ENCODE data around the gene FGFR3.
"Not testable (repeated sequence)": the region's sequence is repeated elsewhere in the genome, so short reads cannot be mapped to it uniquely, and the experiment has no call there.

Gene FGFR3

GRCh38 chr4:1843852-1844251 is 50.8 kb downstream of the FGFR3 start:
- no peak for DNase-seq

- DNase-seq: not testable (repeated sequence)
These were observed 51.5 kb downstream of the FGFR3 start for GRCh38 chr4:1844618-1845017.

GRCh38 chr4:1846580-1846979 is 53.5 kb downstream of the FGFR3 start:
- no peak for DNase-seq

- no peak for DNase-seq
These were observed 57.2 kb downstream of the FGFR3 start for GRCh38 chr4:1850276-1850675.

DNA sequence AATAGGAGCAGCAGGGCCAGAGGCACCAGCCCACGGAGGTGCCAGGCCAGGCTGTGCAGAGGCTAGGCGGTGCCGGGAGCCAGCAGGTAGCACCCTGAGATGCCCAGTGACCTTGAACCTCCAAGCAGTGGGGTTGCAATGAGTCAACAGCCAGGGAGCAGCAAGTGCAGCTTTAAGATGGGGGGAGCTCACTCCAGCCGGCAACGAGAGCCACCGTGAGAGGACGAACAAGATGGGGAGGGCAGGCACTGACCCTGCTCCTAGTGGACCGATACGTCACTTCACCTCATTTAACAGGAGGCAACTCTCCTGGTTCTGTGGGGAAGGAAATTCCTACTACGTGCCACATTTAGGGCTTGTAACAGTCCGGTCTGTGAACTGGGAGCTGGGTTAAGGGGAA is 58.1 kb downstream of the FGFR3 start:
- no peak for DNase-seq

GRCh38 chr4:1851575-1852410 is 58.7 kb downstream of the FGFR3 start:
- peak in 1 of 2 donors; percentile 40 for DNase-seq

DNA sequence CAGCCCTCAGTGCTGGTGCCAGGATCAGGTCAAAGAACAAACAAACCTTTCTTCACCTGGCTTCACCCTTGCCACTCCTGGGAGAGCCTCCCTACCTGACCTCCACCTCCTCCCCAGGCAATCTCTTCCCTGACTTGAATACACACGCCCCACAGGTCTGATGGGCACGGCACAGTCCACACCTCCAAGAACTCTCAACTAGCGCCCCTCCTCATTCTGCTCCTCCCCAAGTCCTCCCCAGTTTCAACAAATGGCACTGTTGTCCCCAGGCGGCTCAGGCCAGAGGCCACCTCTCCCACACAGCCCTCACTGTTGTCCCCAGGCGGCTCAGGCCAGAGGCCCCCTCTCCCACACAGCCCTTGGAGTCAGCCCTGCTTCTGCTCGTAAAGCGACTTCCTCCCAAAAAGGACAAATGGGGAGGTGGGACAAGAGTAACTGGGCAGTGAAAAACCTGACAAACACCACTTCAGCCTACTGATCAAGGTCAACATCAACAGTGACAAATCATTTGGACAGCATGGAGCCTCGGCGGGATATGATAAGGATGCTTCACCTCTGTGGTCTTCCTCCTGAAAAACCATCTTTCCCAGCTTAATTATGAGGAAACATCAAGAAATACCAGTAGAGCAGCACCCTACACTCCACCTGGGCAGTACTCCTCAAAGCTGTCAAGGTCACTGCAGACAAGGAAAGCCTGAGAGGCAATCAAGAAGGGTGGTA is 60.0 kb downstream of the FGFR3 start:
- DNase-seq: no peak

DNA sequence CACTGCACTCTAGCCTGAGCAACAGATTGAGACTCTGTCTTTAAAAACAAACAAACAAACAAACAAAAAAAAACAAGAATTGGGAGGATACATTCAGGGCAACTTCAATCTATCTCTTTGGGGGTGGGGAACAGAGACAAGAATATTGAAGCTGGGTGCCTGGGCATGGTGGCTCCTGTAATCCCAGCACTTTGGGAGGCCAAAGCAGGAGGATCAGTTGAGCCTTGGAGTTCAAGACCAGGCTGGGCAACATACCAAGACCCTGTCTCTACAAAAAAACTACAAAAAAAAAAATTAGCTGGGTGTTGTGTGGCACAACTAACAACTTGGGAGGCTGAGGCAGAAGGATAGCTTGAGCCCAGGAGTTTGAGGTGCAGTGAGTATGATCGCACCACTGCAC is 61.7 kb downstream of the FGFR3 start:
- no peak for DNase-seq

DNA sequence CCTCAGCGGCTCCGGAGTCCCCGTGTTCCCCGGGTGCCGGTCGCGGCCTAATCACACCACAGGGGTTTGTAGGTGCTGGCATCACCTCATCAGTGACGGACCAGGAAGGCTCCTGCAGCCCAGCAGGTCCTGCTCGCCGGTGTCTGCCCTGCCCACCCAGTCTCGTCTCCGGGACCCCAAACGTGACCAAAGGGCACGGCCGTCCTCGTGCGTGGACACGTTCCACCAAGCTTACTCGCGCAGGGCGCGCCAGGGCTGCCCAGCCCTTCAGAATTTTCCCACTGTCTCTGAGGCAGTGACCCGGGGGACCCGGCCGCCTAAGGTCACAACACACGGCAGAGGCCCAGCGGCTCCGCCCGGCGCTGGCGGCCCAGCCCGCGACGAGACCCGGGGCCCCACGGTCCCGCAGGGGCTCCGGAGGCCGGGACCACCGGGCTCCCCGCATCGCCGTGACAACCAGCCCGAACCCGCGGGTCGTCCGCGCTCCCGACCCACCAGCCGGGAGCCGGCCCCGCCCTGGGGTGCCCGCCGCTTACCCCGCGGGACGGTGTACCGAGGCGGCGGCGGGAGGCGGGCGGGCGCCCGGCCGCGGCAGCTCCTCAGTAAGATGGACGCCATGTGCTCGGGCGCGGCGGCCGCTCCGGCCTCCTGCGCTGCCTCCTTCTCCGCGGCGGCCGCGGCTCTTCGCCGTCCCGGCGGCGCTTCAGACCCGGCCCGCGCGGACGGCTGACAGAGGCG is 62.4 kb downstream of the FGFR3 start:
- DNase-seq: no peak

DNA sequence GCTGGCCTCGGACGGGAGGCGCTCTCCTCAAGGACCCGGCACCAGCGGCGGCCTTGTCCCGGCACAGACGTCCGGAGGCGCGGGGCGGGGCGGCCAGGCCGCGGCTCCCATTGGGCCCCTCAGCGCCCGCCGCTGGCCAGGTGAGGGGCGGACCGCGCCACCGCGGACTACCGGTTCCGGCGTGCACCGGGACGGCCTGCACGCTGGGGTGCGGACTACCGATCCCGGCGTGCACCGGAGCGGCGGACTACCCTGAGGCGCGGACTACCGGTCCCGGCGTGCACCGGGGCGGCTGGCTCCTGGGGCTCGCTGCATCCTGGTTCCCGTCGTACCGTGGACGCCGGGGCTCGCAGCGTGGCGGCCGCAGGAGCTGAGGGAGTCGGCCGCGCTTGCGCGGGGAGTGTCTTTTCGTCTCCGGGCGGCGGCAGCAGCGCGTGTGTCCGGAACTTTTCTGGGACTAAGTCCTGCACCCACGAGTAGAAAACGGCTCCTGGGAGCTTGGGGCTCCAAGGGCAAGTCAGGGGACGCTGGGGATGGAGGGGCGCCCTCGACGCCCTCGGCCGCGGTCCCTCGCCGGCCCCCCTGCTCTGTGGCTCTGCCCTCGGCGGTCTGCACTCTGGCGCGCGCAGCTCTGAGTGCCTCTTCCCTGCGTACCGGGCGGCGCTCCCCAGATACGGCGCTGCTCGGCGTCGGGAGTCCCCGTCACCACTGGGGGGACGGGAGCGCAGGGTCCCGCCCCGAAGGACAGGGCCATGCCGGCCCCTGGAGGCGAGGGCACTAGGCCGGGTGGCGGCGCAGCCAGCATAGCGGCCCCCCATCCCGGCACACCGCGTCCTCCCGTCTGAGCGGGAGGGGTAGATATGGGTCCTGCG is 63.2 kb downstream of the FGFR3 start, which contains the start of gene LETM1:
LETM1 (minus strand) TSS at position 86 of the 872 bp plus-strand sequence. CDS start 206 bp downstream, outside the sequence.
- DNase-seq: peak; percentile 89 to 91

- no peak for DNase-seq
These were observed 64.0 kb downstream of the FGFR3 start for GRCh38 chr4:1856943-1857699.

DNA sequence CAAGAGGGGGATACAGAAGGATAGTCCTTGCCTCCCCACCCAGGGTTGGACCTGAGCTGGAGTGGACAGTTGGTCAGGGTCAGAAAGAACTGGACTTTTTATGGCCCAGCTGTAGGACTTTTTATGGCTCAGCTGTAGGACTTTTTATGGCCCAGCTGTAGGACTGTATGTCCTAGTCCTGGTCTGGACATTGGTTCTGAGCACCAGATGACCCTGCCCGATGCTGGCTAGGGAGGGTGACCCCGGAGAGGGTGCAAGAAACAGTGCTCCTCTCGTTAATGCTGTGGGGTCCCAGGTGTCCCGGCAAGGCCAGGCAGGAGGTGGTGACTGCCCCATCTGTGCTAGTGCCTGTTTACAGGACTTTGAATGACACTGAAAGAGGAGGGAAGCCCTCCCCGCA is 64.8 kb downstream of the FGFR3 start:
- DNase-seq: no peak
